ENCODE data around the gene TNFAIP8L2. TPM values are rescaled to one million over a fixed set of nuclear protein-coding genes. Genes with fewer than 3 reads are reported as not detected.
"Not testable (repeated sequence)": the region's sequence is repeated elsewhere in the genome, so short reads cannot be mapped to it uniquely, and the experiment has no call there.

TNFAIP8L2 gene
- total and polyA plus RNA-seq, 8 donors, result 2.0 to 19.4 (median 6.8) TPM; not detected in 2

GRCh38 chr1:151184211-151184610 lies 27.8 kb downstream of the TNFAIP8L2 start:
- Histone ChIP-seq H3K36me3 (peaks cover 60 to 69% (median 68%) of the 10 kb centered on the region in 4 donors), H3K4me3 (no peak overlapping the region), H3K9me3 (no peaks in the 10 kb centered on the region), H3K27me3 (no peaks in the 10 kb centered on the region), H3K27ac (no peak overlapping the region), H3K4me1 (peaks cover 9 to 29% (median 22%) of the 10 kb centered on the region in 4 donors)
- intact Hi-C loops (cut with DNase I; ENCODE audit: low total_unique reads), result no loop called here
- TF ChIP-seq POLR2A (IDR thresholded peaks at IDR 0.05), result no peak
- TF ChIP-seq EP300 (IDR thresholded peaks at IDR 0.05), result no peak
- no peak for TF ChIP-seq CTCF (IDR thresholded peaks at IDR 0.05)
- no peak for TF ChIP-seq POLR2AphosphoS5 (IDR thresholded peaks at IDR 0.05)
- no peak for DNase-seq
- 88 to 96% (median 89%) methylated on average over 10 of the region's 10 CpGs for WGBS, 5 donors

- Histone ChIP-seq H3K9me3 (no peaks in the 10 kb centered on the region), H3K4me3 (no peak overlapping the region), H3K4me1 (peaks cover 15 to 37% (median 30%) of the 10 kb centered on the region in 4 donors), H3K36me3 (peaks cover 33 to 39% (median 38%) of the 10 kb centered on the region in 4 donors), H3K27me3 (no peaks in the 10 kb centered on the region), H3K27ac (peak overlapping the region in 2 of 5 donors; percentile 18 to 24)
- no peak for TF ChIP-seq EP300 (IDR thresholded peaks at IDR 0.05)
- no peak for TF ChIP-seq POLR2A (IDR thresholded peaks at IDR 0.05)
- TF ChIP-seq CTCF (IDR thresholded peaks at IDR 0.05), result no peak
- intact Hi-C loops (cut with DNase I; ENCODE audit: low total_unique reads), result no loop called here
- peak in 1 of 2 donors; percentile 34 for DNase-seq
- WGBS, 5 donors, result 76 to 91% (median 84%) methylated on average over 1 of the region's 1 CpG
Observed at GRCh38 chr1:151187205-151187604, 30.8 kb downstream of the TNFAIP8L2 start.

GRCh38 chr1:151188667-151189066 lies 32.2 kb downstream of the TNFAIP8L2 start:
- Histone ChIP-seq H3K4me3 (peak overlapping the region; percentile 80 to 96 (median 85)), H3K36me3 (peaks cover 19 to 25% (median 23%) of the 10 kb centered on the region in 4 donors), H3K27ac (peak overlapping the region in 4 of 5 donors; percentile 85 to 93 (median 90)), H3K4me1 (peaks cover 15 to 37% (median 30%) of the 10 kb centered on the region in 4 donors)
- H3K9me3 ChIP-seq; H3K27me3 ChIP-seq; intact Hi-C loops (cut with DNase I; ENCODE audit: low total_unique reads); DNase-seq: not testable (repeated sequence)
- 34 to 61% (median 55%) methylated on average over 8 of the region's 8 CpGs for WGBS, 5 donors

GRCh38 chr1:151189637-151190445 lies 33.4 kb downstream of the TNFAIP8L2 start, which contains the start of gene VPS72:
Gene VPS72, minus strand, starts transcription at chr1:151190197. Its CDS starts 76 bp downstream, at chr1:151190121.
- Histone ChIP-seq H3K4me3 (peak within 1 kb of the TSS; percentile 80 to 96 (median 85)), H3K27ac (peak within 1 kb of the TSS; percentile 79 to 93 (median 89)), H3K27me3 (no peaks in the 10 kb centered on the region), H3K36me3 (peaks cover 9 to 13% (median 11%) of the 10 kb centered on the region in 4 donors), H3K4me1 (peaks cover 15 to 43% (median 30%) of the 10 kb centered on the region in 4 donors), H3K9me3 (no peaks in the 10 kb centered on the region)
- intact Hi-C loops (cut with DNase I; ENCODE audit: low total_unique reads), result no loop called here
- WGBS, 5 donors, result 0 to 1% (median 0%) methylated on average over 42 of the region's 42 CpGs
- peak; percentile 86 to 97 for DNase-seq
- peak in 2 of 7 experiments; percentile 13 to 42 for TF ChIP-seq CTCF (IDR thresholded peaks at IDR 0.05)
- no peak for TF ChIP-seq EP300 (IDR thresholded peaks at IDR 0.05)
- peak; percentile 71 to 87 (median 79) for TF ChIP-seq POLR2AphosphoS5 (IDR thresholded peaks at IDR 0.05)
- peak in 1 of 4 donors; percentile 20 for TF ChIP-seq POLR2A (IDR thresholded peaks at IDR 0.05)

Data from stomach (tissue), 9 donors.